H7 (cell line): Measurements from ENCODE around the gene STX1B. TPM values are rescaled to one million over a fixed set of nuclear protein-coding genes. Genes with fewer than 3 reads are reported as not detected.

Source experiments
- DNase-seq: peaks from one replicate; pipeline ENCODE4 v3.0.0; 2012
- H3K27me3 ChIP-seq: 2 replicates; pipeline ENCODE4 v1.6.0; 2011; ENCODE audit warnings: mild to moderate bottlenecking, low read length; ENCODE audit not compliant: control insufficient read depth, insufficient read depth
- H3K36me3 ChIP-seq: replicated peaks from 2 replicates; pipeline ENCODE4 v1.5.1; 2011; ENCODE audit warnings: low read length; ENCODE audit not compliant: control insufficient read depth, insufficient read depth
- H3K4me3 ChIP-seq: 2 replicates; pipeline ENCODE4 v1.5.1; 2011; ENCODE audit warnings: low read depth, mild to moderate bottlenecking, control low read depth, low read length, moderate library complexity; ENCODE audit not compliant: insufficient read depth
- total RNA-seq: library from RNA; depleted of rRNA; stranded (reverse); fragments of >200 nt; shearing (Covaris generic); gene quantifications from 2 replicates; pipeline ENCODE4 v1.2.3, GENCODE V29; 2014

STX1B gene
- total RNA-seq, 1 experiment from 2014 or later: 1.3 TPM

DNA sequence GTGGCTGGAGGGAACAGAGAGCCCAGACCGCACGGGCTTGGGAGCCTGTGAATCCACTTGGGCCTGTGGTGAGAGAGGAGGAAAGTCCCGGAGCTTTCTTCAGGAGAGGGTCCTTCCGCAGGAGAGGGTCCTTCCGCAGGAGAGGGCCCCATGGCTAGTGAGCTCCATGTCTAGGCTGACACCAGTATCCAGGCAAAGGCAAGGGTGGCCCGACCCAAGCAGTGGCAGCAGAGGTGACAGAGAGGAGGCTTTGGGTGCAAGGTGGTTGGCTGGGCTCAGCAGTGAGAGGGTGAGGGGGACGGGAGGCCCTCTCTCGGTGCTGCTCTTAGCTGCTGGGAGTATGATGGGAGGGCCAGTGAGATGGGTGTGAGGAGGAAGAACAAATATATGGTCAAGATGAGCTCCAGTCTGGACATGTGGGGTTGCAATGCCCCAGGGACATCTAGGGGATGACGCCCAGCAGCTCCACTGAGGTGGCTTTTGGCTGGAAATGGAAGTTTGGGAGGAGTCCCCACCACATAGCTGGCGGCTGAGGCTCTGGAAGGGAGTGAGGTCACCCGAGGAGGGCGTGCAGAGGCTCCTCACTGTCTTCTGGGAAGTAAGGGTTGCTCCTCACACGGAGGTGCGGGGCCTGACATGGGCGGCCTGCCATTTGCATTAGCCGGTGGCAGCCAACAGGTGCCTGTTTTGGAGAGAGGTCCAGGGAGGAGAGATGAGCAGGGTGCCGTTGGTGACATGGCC, 27.7 kb downstream of the STX1B start:
- no peak for DNase-seq
- H3K36me3 ChIP-seq: peaks cover 7% of the 10 kb centered on the region
- no peak overlapping the region for H3K4me3 ChIP-seq
- H3K27me3 ChIP-seq: no peaks in the 10 kb centered on the region

DNA sequence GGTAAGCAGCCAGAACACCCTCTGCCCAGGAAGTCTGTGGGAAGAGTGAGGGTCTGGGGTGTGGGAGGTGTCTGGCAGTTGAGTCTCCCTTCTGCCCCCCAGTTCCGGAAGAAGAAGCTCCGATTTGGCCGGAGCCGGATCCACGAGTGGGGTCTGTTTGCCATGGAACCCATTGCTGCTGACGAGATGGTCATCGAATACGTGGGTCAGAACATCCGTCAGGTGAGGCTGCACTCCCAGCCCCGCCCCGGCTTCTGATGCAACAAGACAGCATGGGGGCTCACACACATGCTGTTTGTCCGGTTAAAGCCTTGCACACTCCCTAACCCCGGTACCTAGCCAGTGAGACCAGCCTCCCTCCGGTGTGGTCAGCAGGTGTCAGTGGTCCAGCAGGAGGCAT, 29.5 kb downstream of the STX1B start:
- Histone ChIP-seq H3K4me3 (no peak overlapping the region), H3K27me3 (no peaks in the 10 kb centered on the region), H3K36me3 (peaks cover 11% of the 10 kb centered on the region)
- DNase-seq: no peak

DNA sequence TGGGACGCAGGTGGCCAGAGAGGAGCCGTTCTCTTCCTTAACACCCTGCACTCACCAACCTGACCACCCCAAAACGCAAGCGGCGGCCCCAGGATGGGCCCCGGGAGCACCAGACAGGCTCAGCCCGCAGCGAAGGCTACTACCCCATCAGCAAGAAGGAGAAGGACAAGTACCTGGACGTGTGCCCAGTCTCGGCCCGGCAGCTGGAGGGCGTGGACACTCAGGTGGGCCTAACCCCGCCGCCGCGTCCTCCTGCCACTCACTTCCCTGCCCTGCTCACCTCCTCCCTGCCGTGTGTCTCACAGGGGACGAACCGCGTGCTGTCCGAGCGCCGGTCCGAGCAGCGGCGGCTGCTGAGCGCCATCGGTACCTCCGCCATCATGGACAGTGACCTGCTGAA, 30.0 kb downstream of the STX1B start:
- Histone ChIP-seq H3K36me3 (peaks cover 12% of the 10 kb centered on the region), H3K4me3 (no peak overlapping the region), H3K27me3 (no peaks in the 10 kb centered on the region)
- DNase-seq: no peak

DNA sequence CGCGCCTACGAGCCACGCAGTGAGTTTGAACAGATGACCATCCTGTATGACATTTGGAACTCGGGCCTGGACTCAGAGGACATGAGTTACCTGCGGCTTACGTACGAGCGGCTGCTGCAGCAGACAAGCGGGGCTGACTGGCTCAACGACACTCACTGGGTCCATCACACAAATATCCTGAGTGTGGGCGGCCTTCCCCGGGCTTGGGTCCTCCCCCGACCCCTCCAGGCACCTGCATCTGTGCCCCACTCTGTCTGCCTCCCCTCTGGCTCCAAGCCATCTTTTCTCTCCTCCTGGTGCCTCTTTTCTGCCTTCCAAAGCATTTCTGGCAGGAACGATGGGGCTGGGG, 30.4 kb downstream of the STX1B start:
- Histone ChIP-seq H3K27me3 (no peaks in the 10 kb centered on the region), H3K36me3 (peaks cover 12% of the 10 kb centered on the region), H3K4me3 (no peak overlapping the region)
- no peak for DNase-seq

DNA sequence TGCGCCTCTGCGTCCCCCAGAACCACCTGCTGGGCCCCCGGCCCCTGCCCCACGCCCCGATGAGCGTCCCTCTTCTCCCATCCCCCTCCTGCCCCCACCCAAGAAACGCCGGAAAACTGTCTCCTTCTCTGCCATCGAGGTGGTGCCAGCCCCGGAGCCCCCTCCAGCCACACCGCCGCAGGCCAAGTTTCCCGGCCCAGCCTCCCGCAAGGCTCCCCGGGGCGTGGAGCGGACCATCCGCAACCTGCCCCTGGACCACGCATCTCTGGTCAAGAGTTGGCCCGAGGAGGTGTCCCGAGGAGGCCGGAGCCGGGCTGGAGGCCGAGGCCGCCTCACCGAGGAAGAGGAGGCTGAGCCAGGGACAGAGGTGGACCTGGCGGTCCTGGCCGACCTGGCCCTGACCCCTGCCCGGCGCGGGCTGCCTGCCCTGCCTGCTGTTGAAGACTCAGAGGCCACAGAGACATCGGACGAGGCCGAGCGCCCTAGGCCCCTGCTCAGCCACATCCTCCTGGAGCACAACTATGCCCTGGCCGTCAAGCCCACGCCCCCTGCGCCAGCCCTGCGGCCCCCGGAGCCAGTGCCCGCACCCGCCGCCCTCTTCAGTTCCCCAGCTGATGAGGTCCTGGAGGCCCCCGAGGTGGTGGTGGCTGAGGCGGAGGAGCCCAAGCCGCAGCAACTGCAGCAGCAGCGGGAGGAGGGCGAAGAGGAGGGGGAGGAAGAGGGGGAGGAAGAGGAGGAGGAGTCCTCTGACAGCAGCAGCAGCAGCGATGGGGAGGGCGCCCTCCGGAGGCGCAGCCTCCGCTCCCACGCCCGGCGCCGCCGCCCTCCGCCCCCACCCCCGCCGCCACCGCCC, 31.0 kb downstream of the STX1B start:
- peak; percentile 85 for DNase-seq
- no peaks in the 10 kb centered on the region for H3K27me3 ChIP-seq
- H3K36me3 ChIP-seq: peaks cover 14% of the 10 kb centered on the region
- H3K4me3 ChIP-seq: no peak overlapping the region

DNA sequence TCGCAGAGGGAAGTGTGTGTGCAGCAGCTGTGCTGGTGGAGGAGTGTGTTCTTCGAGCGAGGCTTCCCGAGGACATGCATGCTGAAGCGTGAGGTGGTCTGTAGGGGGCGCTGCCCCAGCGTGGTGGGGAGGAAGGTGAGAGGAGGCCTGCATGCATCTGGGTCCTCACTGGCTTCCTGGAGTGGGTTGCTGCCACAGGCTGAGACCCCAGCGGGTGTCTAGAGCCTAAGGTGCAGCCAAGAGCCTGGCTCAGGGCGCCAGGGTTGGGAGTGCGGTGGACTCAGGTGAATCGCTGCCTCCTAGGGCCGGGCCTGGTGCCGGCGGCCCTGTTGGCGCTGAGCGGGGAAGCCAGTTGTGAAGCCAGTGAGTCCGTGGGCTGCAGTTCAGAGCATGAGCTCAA, 32.9 kb downstream of the STX1B start:
- H3K27me3 ChIP-seq: no peaks in the 10 kb centered on the region
- no peak overlapping the region for H3K4me3 ChIP-seq
- peaks cover 27% of the 10 kb centered on the region for H3K36me3 ChIP-seq
- DNase-seq: peak; percentile 90

DNA sequence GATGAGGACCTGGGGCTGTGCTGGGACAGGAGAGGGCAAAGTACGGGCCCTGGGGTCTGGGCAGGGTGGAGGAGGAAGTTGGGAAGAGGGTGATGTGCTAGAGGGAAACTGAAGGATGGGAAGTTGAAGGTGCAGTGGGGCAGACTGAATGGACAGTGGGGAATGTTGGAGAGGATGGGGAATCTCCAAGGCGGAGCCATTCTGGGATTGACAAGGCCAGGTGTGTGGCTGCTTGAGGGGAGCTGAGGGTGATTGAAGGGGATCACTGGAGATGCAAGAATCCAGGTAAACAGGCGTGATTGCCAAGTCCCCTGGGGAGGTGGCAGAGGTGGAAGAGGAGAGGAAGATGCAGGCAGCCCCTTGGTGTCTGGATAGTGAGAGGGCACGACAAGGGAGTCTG, 34.0 kb downstream of the STX1B start:
- no peak overlapping the region for H3K4me3 ChIP-seq
- DNase-seq: no peak
- peaks cover 30% of the 10 kb centered on the region for H3K36me3 ChIP-seq
- H3K27me3 ChIP-seq: no peaks in the 10 kb centered on the region

DNA sequence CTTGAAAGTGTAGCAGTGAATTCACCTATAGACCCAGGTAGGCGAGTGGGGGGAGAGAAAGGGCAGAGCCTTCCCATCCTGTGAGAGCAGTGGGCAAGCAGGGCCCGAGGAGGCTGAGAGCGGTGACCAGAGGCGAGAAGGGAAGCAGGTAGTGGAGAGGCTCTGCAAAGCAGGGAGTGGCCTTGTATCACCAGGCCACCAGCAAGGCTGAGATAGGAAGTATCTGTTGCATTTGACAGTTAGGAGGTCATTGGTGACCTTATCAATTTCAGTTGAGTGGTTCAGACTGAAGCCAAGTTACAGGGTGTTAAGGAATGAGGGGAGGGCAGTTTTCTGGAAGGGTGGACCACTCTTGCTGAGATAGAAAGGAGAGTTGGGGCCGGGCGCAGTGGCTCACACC, 36.1 kb downstream of the STX1B start:
- H3K4me3 ChIP-seq: no peak overlapping the region
- no peak for DNase-seq
- H3K27me3 ChIP-seq: no peaks in the 10 kb centered on the region
- H3K36me3 ChIP-seq: peaks cover 43% of the 10 kb centered on the region

DNA sequence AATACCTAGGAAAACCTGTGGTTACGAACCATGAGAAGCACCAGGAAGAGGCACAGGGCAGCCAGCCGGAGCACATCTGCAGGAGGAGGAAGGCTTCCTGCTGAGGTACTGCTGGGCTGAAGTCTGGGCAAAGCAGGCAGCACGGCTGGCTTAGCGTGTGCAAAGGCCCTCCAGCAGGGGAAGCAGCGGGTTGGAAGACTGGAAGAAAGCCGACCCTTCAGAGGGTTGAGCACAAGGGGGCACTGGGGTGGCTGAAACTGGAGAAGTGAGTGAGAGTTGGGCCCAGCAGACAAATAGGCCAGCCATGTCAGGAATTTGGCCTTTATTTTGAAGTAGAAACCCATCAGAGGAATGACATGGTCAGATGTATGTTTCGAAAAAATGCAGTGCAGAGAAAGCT, 37.6 kb downstream of the STX1B start:
- Histone ChIP-seq H3K4me3 (no peak overlapping the region), H3K36me3 (peaks cover 48% of the 10 kb centered on the region), H3K27me3 (no peaks in the 10 kb centered on the region)
- DNase-seq: peak; percentile 77

DNA sequence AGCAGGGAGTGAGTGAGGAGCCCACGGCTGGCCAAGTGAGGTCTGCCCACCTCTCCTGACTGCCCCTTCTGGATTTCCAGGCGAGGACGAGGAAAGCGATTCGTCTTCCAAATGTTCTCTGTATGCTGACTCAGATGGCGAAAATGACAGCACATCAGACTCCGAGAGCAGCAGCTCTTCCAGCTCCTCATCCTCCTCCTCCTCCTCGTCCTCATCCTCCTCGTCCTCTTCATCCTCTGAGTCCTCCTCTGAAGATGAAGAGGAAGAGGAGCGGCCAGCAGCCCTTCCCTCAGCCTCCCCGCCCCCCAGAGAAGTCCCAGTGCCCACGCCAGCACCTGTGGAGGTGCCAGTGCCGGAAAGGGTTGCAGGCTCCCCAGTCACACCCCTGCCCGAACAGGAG, 39.1 kb downstream of the STX1B start:
- peaks cover 53% of the 10 kb centered on the region for H3K36me3 ChIP-seq
- DNase-seq: no peak

DNA sequence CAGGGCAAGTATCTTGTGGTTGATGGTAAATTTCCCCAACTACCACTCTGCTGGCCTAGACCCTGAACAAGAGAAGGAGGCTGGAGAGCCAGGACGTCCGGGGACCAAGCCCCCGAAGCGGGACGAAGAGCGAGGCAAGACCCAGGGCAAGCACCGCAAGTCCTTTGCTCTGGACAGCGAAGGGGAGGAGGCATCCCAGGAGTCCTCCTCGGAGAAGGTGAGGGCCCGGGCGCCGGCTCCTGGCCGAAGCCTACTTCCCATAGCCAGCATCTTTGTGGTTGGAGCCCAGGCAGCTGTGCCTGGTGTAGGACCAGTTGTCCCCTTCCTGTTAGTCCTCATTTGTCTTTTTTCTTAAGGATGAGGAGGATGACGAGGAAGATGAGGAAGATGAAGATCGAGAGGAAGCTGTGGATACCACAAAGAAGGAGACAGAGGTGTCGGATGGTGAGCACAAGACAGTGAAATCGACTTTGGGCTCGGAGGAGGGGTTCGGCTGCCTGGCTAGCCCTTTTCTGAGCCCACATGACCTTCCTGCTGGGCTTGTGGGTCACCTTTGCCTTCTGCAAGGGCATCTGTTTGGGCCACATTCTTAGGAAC, 41.1 kb downstream of the STX1B start:
- no peaks in the 10 kb centered on the region for H3K27me3 ChIP-seq
- H3K36me3 ChIP-seq: peaks cover 57% of the 10 kb centered on the region
- no peak for DNase-seq
- no peak overlapping the region for H3K4me3 ChIP-seq

More for the DNA sequence above, 39.1 kb downstream of the STX1B start:
- H3K27me3 ChIP-seq: no peaks in the 10 kb centered on the region
- no peak overlapping the region for H3K4me3 ChIP-seq

DNA sequence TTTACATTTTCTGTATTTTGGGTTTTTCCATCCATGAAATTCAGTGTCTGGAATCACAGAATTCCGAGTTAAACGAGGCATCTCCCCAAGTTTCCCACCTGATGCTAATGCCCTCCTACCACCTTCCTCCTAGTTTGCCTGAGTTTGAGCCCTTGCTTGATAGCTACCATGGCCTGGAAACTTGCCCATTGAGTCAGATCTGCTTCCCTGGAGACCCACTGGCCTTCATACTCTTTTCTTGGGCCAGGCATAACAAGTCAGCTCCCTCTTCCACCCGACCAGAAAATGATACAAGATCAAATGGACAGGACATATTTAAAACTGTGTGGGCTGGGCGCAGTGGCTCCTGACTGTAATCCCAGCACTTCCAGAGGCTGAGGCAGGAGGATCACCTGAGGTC, 42.6 kb downstream of the STX1B start:
- peaks cover 55% of the 10 kb centered on the region for H3K36me3 ChIP-seq
- no peaks in the 10 kb centered on the region for H3K27me3 ChIP-seq
- DNase-seq: no peak
- H3K4me3 ChIP-seq: no peak overlapping the region

DNA sequence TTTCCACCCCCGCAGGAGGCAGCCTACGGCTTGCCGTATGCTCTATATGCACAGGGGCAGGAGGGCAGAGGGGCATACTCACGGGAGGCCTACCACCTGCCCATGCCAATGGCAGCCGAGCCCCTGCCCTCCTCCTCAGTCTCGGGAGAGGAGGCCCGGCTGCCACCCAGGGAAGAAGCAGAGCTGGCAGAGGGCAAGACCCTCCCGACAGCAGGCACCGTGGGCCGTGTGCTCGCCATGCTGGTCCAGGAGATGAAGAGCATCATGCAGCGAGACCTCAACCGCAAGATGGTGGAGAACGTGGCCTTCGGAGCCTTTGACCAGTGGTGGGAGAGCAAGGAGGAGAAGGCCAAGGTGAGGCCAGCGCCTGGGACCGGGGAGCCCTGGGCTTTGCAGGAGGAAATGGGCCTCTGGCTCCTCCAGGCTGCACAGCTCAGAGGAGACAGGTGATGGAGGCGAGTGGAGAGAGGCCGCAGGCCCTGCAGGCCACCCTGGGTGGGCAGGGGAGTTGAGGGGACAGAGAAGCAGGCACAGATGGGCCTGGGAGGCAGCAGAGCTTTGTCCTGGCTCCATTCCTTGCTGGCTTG, 44.3 kb downstream of the STX1B start:
- H3K27me3 ChIP-seq: no peaks in the 10 kb centered on the region
- H3K4me3 ChIP-seq: no peak overlapping the region
- H3K36me3 ChIP-seq: peaks cover 54% of the 10 kb centered on the region
- no peak for DNase-seq

DNA sequence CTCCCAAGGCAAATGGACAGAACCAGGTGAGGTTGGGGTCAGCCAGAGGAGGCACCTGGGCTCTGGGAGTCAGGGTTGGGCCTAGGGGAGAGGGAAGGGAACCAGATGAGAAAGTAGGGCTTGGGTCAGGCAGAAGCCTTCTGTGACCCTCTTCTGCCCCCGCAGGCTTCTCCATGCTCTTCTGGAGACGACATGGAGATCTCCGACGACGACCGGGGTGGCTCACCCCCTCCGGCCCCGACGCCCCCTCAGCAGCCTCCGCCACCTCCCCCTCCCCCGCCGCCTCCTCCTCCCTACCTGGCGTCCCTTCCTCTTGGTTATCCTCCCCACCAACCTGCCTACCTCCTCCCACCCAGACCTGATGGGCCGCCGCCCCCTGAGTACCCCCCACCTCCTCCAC, 45.0 kb downstream of the STX1B start:
- Histone ChIP-seq H3K4me3 (no peak overlapping the region), H3K36me3 (peaks cover 50% of the 10 kb centered on the region), H3K27me3 (no peaks in the 10 kb centered on the region)
- peak; percentile 74 for DNase-seq
